GM12878 (cell line): ENCODE results near the gene USP2. TPM values are rescaled to one million over a fixed set of nuclear protein-coding genes. Genes with fewer than 3 reads are reported as not detected.

Experiments used
- ATAC-seq: fragments of 200-7000 bp; cut with Tn5 transposase; 3 replicates; pipeline ENCODE4 v1.9.1; 2020; ENCODE audit warnings: mild to moderate bottlenecking, moderate library complexity
- BruUV-seq: library from RNA; stranded (reverse); fragments of 400-500 nt; replicated peaks from 2 replicates; lab custom pipeline; 2021; lab: Mats Ljungman, UMichigan
- CTCF ChIA-PET: fragments of 300-600 bp; sonication (Branson Sonifier 250); formaldehyde crosslinking; extraction: SDS; loops from one replicate; lab custom pipeline; 2021; ENCODE audit warnings: inconsistent platforms; lab: Yijun Ruan, JAX
- POLR2A ChIA-PET: fragments of 350-600 bp; formaldehyde crosslinking; extraction: SDS; loops from one replicate; lab custom pipeline; 2021; ENCODE audit warnings: inconsistent platforms; lab: Charles Lee
- RAD21 ChIA-PET: fragments of 300-600 bp; sonication (Branson Sonifier 250); formaldehyde crosslinking; loops from one replicate; lab custom pipeline; 2023; ENCODE audit warnings: antibody characterized with exemption; ENCODE audit not compliant: unreplicated experiment; lab: Charles Lee
- SMC1A ChIA-PET: fragments of 300-600 bp; sonication (Branson Sonifier 250); formaldehyde crosslinking; loops from one replicate; lab custom pipeline; 2023; ENCODE audit not compliant: unreplicated experiment, uncharacterized antibody; lab: Charles Lee
- DNase-seq: peaks from one replicate; pipeline ENCODE4 v3.0.0-alpha.2; 2011; ENCODE audit warnings: low read depth, low spot score
- FAIRE-seq: peaks from 3 replicates; lab custom pipeline; 2011; peaks lifted over from hg19 to GRCh38; lab: Jason Lieb, UNC
- H2AFZ ChIP-seq: 2 replicates; pipeline ENCODE4 v1.6.0; 2011; ENCODE audit warnings: low read depth, low read length, control low read depth; ENCODE audit not compliant: control insufficient read depth
- H3K27ac ChIP-seq: 2 replicates; pipeline ENCODE4 v1.5.1; 2011; ENCODE audit warnings: control low read depth; ENCODE audit not compliant: control insufficient read depth, insufficient read depth
- H3K27me3 ChIP-seq, 2 experiments: replicated peaks in 1 of 2; 2 replicates each; pipeline versions ENCODE4 v1.6.0 to v1.6.1; 2011; ENCODE audit warnings: low read length in 1 of 2; ENCODE audit not compliant: control insufficient read depth in 2 of 2, insufficient read depth in 2 of 2
- H3K36me3 ChIP-seq, 2 experiments: 2 replicates each; pipeline ENCODE4 v1.5.1; 2011; ENCODE audit warnings: low read length in 1 of 2; ENCODE audit not compliant: control insufficient read depth in 2 of 2, insufficient read depth in 2 of 2
- H3K4me1 ChIP-seq: 2 replicates; pipeline ENCODE4 v1.6.1; 2011; ENCODE audit warnings: mild to moderate bottlenecking, low read length, moderate library complexity, mixed read lengths; ENCODE audit not compliant: control insufficient read depth, insufficient read depth
- H3K4me2 ChIP-seq: 2 replicates; pipeline ENCODE4 v1.6.0; 2011; ENCODE audit warnings: control low read depth; ENCODE audit not compliant: control insufficient read depth, insufficient read depth
- H3K4me3 ChIP-seq: fragments of 200-600 bp; sonication (generic); 2 replicates; pipeline ENCODE4 v1.5.1; 2016
- H3K79me2 ChIP-seq: 2 replicates; pipeline ENCODE4 v1.6.0; 2011; ENCODE audit warnings: low read length; ENCODE audit not compliant: control insufficient read depth, insufficient read depth
- H3K9ac ChIP-seq: 2 replicates; pipeline ENCODE4 v1.8.0; 2011; ENCODE audit warnings: low read length, control low read depth, mixed read lengths; ENCODE audit not compliant: control insufficient read depth, insufficient read depth
- H3K9me3 ChIP-seq: replicated peaks from 3 replicates; pipeline ENCODE4 v1.5.1; 2011; ENCODE audit warnings: mild to moderate bottlenecking, low read length; ENCODE audit not compliant: control insufficient read depth, insufficient read depth
- H4K20me1 ChIP-seq: 2 replicates; pipeline ENCODE4 v1.6.0; 2011; ENCODE audit not compliant: control insufficient read depth, insufficient read depth
- CBX5 ChIP-seq: sonication (generic); IDR thresholded peaks from 2 replicates; pipeline ENCODE4 v1.6.1; 2016; ENCODE audit warnings: low read depth, moderate library complexity, mild to moderate bottlenecking, inconsistent platforms
- GABPA ChIP-seq: IDR thresholded peaks from 2 replicates; pipeline ENCODE4 v1.6.1; 2014; ENCODE audit warnings: antibody characterized with exemption, low read depth, mild to moderate bottlenecking, inconsistent platforms
- IRF4 ChIP-seq: IDR thresholded peaks from 2 replicates; pipeline ENCODE4 v1.6.1; 2011; ENCODE audit warnings: low read depth, low read length
- MYB ChIP-seq: fragments of 150-350 bp; IDR thresholded peaks from 2 replicates; pipeline ENCODE4 v1.6.1; 2014; ENCODE audit warnings: mild to moderate bottlenecking, low read depth, low read length, borderline replicate concordance
- RB1 ChIP-seq: fragments of 450-650 bp; formaldehyde crosslinking; IDR thresholded peaks from 2 replicates; pipeline ENCODE4 v1.6.1; 2017; ENCODE audit warnings: mild to moderate bottlenecking, borderline replicate concordance
- RUNX3 ChIP-seq: IDR thresholded peaks from 2 replicates; pipeline ENCODE4 v1.6.1; 2012; ENCODE audit warnings: low read length, inconsistent platforms
- SMAD1 ChIP-seq: fragments of 450-650 bp; IDR thresholded peaks from 2 replicates; pipeline ENCODE4 v1.6.1; 2018; ENCODE audit warnings: mild to moderate bottlenecking, low read depth; ENCODE audit not compliant: partially characterized antibody
- SREBF2 ChIP-seq: IDR thresholded peaks from 2 replicates; pipeline ENCODE4 v1.6.1; 2012; ENCODE audit warnings: mild to moderate bottlenecking, low read length
- SUZ12 ChIP-seq: fragments of 200-600 bp; sonication (generic); IDR thresholded peaks from one replicate; pipeline ENCODE4 v1.6.1; 2018; ENCODE audit warnings: antibody characterized with exemption, mild to moderate bottlenecking; ENCODE audit not compliant: unreplicated experiment
- TAF1 ChIP-seq: IDR thresholded peaks from 2 replicates; pipeline ENCODE4 v1.6.1; 2011; ENCODE audit warnings: mild to moderate bottlenecking, low read depth, low read length, borderline replicate concordance
- WGBS: methylation state at CpG from one replicate; pipeline ENCODE4 v1.1.6; 2016; ENCODE audit warnings: low lambda C conversion rate; ENCODE audit not compliant: insufficient replicate concordance, insufficient coverage; ENCODE audit errors: missing lambda C conversion rate; 5-methylcytosine and 5-hydroxymethylcytosine counted together
- in situ Hi-C: fragments of 300-500 bp; cut with MboI; formaldehyde crosslinking; loops from 9 replicates; pipeline ENCODE4 v1.14.3; 2018; ENCODE audit warnings: mixed read lengths
- intact Hi-C: fragments of 100-400 bp; cut with micrococcal nuclease; formaldehyde crosslinking; loops from one replicate; pipeline ENCODE4 v1.14.2; 2022; ENCODE audit not compliant: unreplicated experiment
- polyA plus RNA-seq, 11 experiments: library from polyadenylated mRNA; depleted of rRNA in 4 of 11; unstranded in 6 of 11; stranded (reverse) in 5 of 11; fragments of >200 nt; fragmentation: Nextera tagmentation in 4 of 11; fragmentation: Illumina TruSeq in 1 of 11; extraction: Ambion mirVana in 4 of 11; extraction: Trizol in 1 of 11; gene quantifications; 1 replicate in 1 of 11; 2 replicates in 10 of 11; pipeline versions ENCODE4 v1.2.1 to v1.2.3, GENCODE V29; 2011 to 2016; ENCODE audit warnings: inconsistent platforms in 2 of 11, missing spikeins in 2 of 11, low read depth in 1 of 11
- total RNA-seq, 4 experiments: library from RNA; depleted of rRNA in 3 of 4; stranded (reverse); fragments of >200 nt in 3 of 4; fragmentation: Illumina TruSeq in 1 of 4; extraction: Trizol in 1 of 4; gene quantifications; 2 replicates each; pipeline versions ENCODE4 v1.2.1 to v1.2.3, GENCODE V29; 2013 to 2021
- TF ChIP-seq, protein P1 (sequence below), 3 experiments: IDR thresholded peaks in 2 of 3; conservative IDR thresholded peaks in 1 of 3; 2 replicates each; pipeline ENCODE4 v1.5.1; 2011; ENCODE audit warnings: low read depth in 3 of 3, low read length in 3 of 3, mild to moderate bottlenecking in 3 of 3, control low read depth in 2 of 3, moderate library complexity in 2 of 3, inconsistent platforms in 1 of 3, mixed read lengths in 1 of 3; ENCODE audit not compliant: control insufficient read depth in 2 of 3, insufficient read depth in 1 of 3; ENCODE audit errors: extremely low read depth in 1 of 3
- TF ChIP-seq, protein P2 (sequence below): fragments of 450-650 bp; IDR thresholded peaks from 2 replicates; pipeline ENCODE4 v1.6.1; 2018; ENCODE audit warnings: mild to moderate bottlenecking, low read depth, moderate library complexity; ENCODE audit not compliant: partially characterized antibody
- TF ChIP-seq, protein P3 (sequence below): fragments of 450-650 bp; IDR thresholded peaks from 2 replicates; pipeline ENCODE4 v1.6.1; 2014; ENCODE audit warnings: mild to moderate bottlenecking

Gene USP2
- total and polyA plus RNA-seq, 10 of the 15 experiments (the other 5 are each of a cell fraction or from before 2014, with no cell fraction given), result 0.03 to 0.13 (median 0.06) TPM; not detected in 4

DNA sequence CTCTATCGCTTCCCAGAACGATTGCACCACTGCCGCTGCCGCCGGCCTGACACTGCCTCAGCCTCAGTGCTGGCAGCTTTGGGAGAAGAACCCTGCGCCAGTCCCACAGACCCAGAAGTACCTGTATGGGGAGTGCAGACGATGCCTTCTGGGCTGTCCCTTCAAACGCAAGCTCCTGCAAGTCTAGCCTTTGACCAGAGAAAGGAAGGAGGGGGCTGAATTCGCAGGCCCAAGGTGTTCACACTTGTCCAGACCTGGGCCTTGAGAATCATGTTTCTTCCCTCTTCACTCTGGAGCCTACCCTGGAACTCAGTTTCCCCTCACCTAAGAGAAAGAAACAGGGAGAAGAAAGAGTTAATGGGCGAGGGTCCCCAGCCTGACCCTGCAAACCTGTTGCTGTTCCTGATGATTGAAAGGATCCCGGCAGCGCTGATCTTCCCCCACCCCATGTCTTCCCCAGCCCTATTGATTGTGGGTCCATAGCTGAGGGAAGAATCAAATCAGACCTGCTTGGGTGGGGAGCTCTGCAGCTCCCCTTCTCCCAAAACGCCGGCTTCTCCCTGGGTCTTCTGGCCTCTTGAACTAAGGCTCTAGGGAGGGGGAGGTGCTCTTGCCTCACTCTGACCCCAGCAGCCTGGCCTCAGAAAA is 63.8 kb downstream of the USP2 start:
- Histone ChIP-seq H3K9me3 (no peaks in the 10 kb centered on the region), H3K36me3 (no peaks in the 10 kb centered on the region), H3K4me1 (peaks cover 46% of the 10 kb centered on the region), H4K20me1 (no peaks in the 10 kb centered on the region), H3K4me2 (peak overlapping the region; percentile 44; the same call in 1 of the 2 replicates), H3K27me3 (peaks cover 1 to 15% of the 10 kb centered on the region in 2 experiments; a peak in 3 of 4 replicates), H3K4me3 (no peak overlapping the region), H3K27ac (no peak overlapping the region), H2AFZ (0 out of 2 replicates have a peak overlapping the region, but pooled peaks have one; percentile 15), H3K79me2 (no peaks in the 10 kb centered on the region), H3K9ac (no peak overlapping the region)
- 67% methylated on average over 13 of the region's 14 CpGs for WGBS
- no peak for DNase-seq
- in situ Hi-C loops, result no loop called here
- SMC1A ChIA-PET, result interaction anchor here (1.0 to 3.5 kb wide), 2 partner anchors 20 to 34 kb away, joined by 3 to 14 read pairs; no protein-coding TSS in a partner anchor
- POLR2A ChIA-PET, result interaction anchor here (0.6 to 1.7 kb wide), 6 partner anchors 17 to 112 kb away, joined by 3 to 7 read pairs (median 4); partner anchors contain the start of genes CBL and RNF26
- ATAC-seq, result no peak
- RAD21 ChIA-PET, result interaction anchor here (0.5 to 0.6 kb wide), 3 partner anchors 21 to 250 kb away, joined by 3 read pairs; partner anchors contain the start of gene VPS11
- intact Hi-C loops, result no loop called here
- CTCF ChIA-PET, result interaction anchor here (0.7 to 1.3 kb wide), 6 partner anchors 8 to 149 kb away, joined by 3 to 5 read pairs (median 3); partner anchors contain the start of gene NLRX1
- BruUV-seq, result no TSS peak
- FAIRE-seq, result no peak
- TF ChIP-seq SUZ12, result no peak
- TF ChIP-seq, protein P1, sequence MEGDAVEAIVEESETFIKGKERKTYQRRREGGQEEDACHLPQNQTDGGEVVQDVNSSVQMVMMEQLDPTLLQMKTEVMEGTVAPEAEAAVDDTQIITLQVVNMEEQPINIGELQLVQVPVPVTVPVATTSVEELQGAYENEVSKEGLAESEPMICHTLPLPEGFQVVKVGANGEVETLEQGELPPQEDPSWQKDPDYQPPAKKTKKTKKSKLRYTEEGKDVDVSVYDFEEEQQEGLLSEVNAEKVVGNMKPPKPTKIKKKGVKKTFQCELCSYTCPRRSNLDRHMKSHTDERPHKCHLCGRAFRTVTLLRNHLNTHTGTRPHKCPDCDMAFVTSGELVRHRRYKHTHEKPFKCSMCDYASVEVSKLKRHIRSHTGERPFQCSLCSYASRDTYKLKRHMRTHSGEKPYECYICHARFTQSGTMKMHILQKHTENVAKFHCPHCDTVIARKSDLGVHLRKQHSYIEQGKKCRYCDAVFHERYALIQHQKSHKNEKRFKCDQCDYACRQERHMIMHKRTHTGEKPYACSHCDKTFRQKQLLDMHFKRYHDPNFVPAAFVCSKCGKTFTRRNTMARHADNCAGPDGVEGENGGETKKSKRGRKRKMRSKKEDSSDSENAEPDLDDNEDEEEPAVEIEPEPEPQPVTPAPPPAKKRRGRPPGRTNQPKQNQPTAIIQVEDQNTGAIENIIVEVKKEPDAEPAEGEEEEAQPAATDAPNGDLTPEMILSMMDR (IDR thresholded peaks at IDR 0.05 in 2 of 3, conservative IDR thresholded peaks at IDR 0.05 in 1 of 3; ENCODE audit: control insufficient read depth in 2 of 3, extremely low read depth in 1 of 3, insufficient read depth in 1 of 3, low read depth in 3 of 3, low read length in 3 of 3), result no peak
- TF ChIP-seq, protein P2, sequence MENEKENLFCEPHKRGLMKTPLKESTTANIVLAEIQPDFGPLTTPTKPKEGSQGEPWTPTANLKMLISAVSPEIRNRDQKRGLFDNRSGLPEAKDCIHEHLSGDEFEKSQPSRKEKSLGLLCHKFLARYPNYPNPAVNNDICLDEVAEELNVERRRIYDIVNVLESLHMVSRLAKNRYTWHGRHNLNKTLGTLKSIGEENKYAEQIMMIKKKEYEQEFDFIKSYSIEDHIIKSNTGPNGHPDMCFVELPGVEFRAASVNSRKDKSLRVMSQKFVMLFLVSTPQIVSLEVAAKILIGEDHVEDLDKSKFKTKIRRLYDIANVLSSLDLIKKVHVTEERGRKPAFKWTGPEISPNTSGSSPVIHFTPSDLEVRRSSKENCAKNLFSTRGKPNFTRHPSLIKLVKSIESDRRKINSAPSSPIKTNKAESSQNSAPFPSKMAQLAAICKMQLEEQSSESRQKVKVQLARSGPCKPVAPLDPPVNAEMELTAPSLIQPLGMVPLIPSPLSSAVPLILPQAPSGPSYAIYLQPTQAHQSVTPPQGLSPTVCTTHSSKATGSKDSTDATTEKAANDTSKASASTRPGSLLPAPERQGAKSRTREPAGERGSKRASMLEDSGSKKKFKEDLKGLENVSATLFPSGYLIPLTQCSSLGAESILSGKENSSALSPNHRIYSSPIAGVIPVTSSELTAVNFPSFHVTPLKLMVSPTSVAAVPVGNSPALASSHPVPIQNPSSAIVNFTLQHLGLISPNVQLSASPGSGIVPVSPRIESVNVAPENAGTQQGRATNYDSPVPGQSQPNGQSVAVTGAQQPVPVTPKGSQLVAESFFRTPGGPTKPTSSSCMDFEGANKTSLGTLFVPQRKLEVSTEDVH, result no peak
- TF ChIP-seq, protein P3, sequence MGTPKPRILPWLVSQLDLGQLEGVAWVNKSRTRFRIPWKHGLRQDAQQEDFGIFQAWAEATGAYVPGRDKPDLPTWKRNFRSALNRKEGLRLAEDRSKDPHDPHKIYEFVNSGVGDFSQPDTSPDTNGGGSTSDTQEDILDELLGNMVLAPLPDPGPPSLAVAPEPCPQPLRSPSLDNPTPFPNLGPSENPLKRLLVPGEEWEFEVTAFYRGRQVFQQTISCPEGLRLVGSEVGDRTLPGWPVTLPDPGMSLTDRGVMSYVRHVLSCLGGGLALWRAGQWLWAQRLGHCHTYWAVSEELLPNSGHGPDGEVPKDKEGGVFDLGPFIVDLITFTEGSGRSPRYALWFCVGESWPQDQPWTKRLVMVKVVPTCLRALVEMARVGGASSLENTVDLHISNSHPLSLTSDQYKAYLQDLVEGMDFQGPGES, result no peak
- TF ChIP-seq MYB, result no peak
- TF ChIP-seq SMAD1, result no peak
- TF ChIP-seq CBX5, result no peak
- TF ChIP-seq TAF1, result no peak
- TF ChIP-seq RB1, result no peak
- TF ChIP-seq GABPA, result no peak
- no peak for TF ChIP-seq SREBF2
- no peak for TF ChIP-seq RUNX3
- no peak for TF ChIP-seq IRF4
